Panc1 (cell line): ENCODE data around the gene MIPOL1.

Experiments
- CTCF ChIP-seq: fragments of 450-650 bp; IDR thresholded peaks from 2 replicates; pipeline ENCODE4 v1.5.1; 2017; ENCODE audit warnings: mild to moderate bottlenecking
- POLR2AphosphoS5 ChIP-seq: IDR thresholded peaks from 2 replicates; pipeline ENCODE4 v1.6.1; 2012; ENCODE audit warnings: mild to moderate bottlenecking, low read depth, low read length, moderate library complexity
- REST ChIP-seq, 2 experiments: IDR thresholded peaks; 2 replicates each; pipeline ENCODE4 v1.6.1; 2011 to 2012; ENCODE audit warnings: low read depth in 2 of 2, control low read depth in 1 of 2, low read length in 1 of 2, mild to moderate bottlenecking in 1 of 2, moderate library complexity in 1 of 2; ENCODE audit not compliant: insufficient read depth in 1 of 2
- SIN3A ChIP-seq: IDR thresholded peaks from 2 replicates; pipeline ENCODE4 v1.6.1; 2012; ENCODE audit warnings: low read depth, mild to moderate bottlenecking, low read length, moderate library complexity, borderline replicate concordance; ENCODE audit not compliant: insufficient read depth

GRCh38 chr14:37278636-37279538 is 81.2 kb downstream of the MIPOL1 start:
- TF ChIP-seq CTCF (no peak), REST (IDR thresholded peaks at IDR 0.05; ENCODE audit: insufficient read depth in 1 of 2, low read depth in 2 of 2, low read length in 1 of 2) (no peak), POLR2AphosphoS5 (no peak), SIN3A (no peak)
